Activated naive CD4-positive, alpha-beta T cell treated with anti-CD3 and anti-CD28 coated beads, Interleukin-2, amount 10 ng/mL, durations not matched to agents 5 hours and 36 hours (primary cell): ENCODE measurements around the gene SOX5. TPM values are rescaled to one million over a fixed set of nuclear protein-coding genes. Genes with fewer than 3 reads are reported as not detected.

Source experiments
- total RNA-seq, 2 experiments: library from RNA; stranded (reverse); gene quantifications; one replicate each; pipeline ENCODE4 v1.2.3, GENCODE V29; 2021

SOX5 gene
- not detected for total RNA-seq

GRCh38 chr12:23949348-23950209, at the start of gene SOX5:
Gene SOX5 (minus strand): TSS chr12:23949670. CDS start chr12:23949601, 69 bp downstream.

